Measurements from ENCODE around the gene PLAAT5.

PLAAT5 gene

GRCh38 chr11:63476618-63477017, 14.3 kb downstream of the PLAAT5 start:
- Histone ChIP-seq H3K27ac (replicated peaks) (no peak overlapping the region), H3K4me3 (replicated peaks; ENCODE audit: insufficient read depth, low read length) (no peak overlapping the region), H3K27me3 (ENCODE audit: insufficient read depth, poor library complexity, severe bottlenecking) (no peaks in the 10 kb centered on the region)
- TF ChIP-seq GABPA (IDR thresholded peaks at IDR 0.05; ENCODE audit: low read depth) (no peak), POLR2AphosphoS5 (IDR thresholded peaks at IDR 0.05; ENCODE audit: low read depth) (no peak), REST (IDR thresholded peaks at IDR 0.05; ENCODE audit: insufficient replicate concordance, low read depth) (no peak), CTCF (IDR thresholded peaks at IDR 0.05; ENCODE audit: insufficient read depth, low read length) (no peak), SPI1 (IDR thresholded peaks at IDR 0.05; ENCODE audit: borderline replicate concordance, low read depth) (no peak)
- DNase-seq (ENCODE audit: low read depth in 1 of 2, low spot score in 1 of 2) = no peak

GRCh38 chr11:63472372-63472771, 18.6 kb downstream of the PLAAT5 start:
- H3K27ac ChIP-seq (replicated peaks) = no peak overlapping the region
- TF ChIP-seq REST (IDR thresholded peaks at IDR 0.05; ENCODE audit: insufficient replicate concordance, low read depth) (no peak), CTCF (IDR thresholded peaks at IDR 0.05; ENCODE audit: insufficient read depth, low read length) (no peak), GABPA (IDR thresholded peaks at IDR 0.05; ENCODE audit: low read depth) (no peak), SPI1 (IDR thresholded peaks at IDR 0.05; ENCODE audit: borderline replicate concordance, low read depth) (no peak), POLR2AphosphoS5 (IDR thresholded peaks at IDR 0.05; ENCODE audit: low read depth) (no peak)
- DNase-seq (ENCODE audit: low read depth in 1 of 2, low spot score in 1 of 2) = no peak
- no peaks in the 10 kb centered on the region for H3K27me3 ChIP-seq (ENCODE audit: insufficient read depth, poor library complexity, severe bottlenecking)
- no peak overlapping the region for H3K4me3 ChIP-seq (replicated peaks; ENCODE audit: insufficient read depth, low read length)

GRCh38 chr11:63470311-63470710, 20.7 kb downstream of the PLAAT5 start:
- Histone ChIP-seq H3K4me3 (replicated peaks; ENCODE audit: insufficient read depth, low read length) (no peak overlapping the region), H3K27ac (replicated peaks) (no peak overlapping the region), H3K27me3 (ENCODE audit: insufficient read depth, poor library complexity, severe bottlenecking) (no peaks in the 10 kb centered on the region)
- no peak for DNase-seq (ENCODE audit: low read depth in 1 of 2, low spot score in 1 of 2)
- TF ChIP-seq POLR2AphosphoS5 (IDR thresholded peaks at IDR 0.05; ENCODE audit: low read depth) = no peak
- TF ChIP-seq REST (IDR thresholded peaks at IDR 0.05; ENCODE audit: insufficient replicate concordance, low read depth) = no peak
- no peak for TF ChIP-seq CTCF (IDR thresholded peaks at IDR 0.05; ENCODE audit: insufficient read depth, low read length)
- no peak for TF ChIP-seq GABPA (IDR thresholded peaks at IDR 0.05; ENCODE audit: low read depth)
- no peak for TF ChIP-seq SPI1 (IDR thresholded peaks at IDR 0.05; ENCODE audit: borderline replicate concordance, low read depth)

Measured in HL-60 (cell line).